ENCODE measurements around the gene SMARCA2.

The SMARCA2 gene

DNA sequence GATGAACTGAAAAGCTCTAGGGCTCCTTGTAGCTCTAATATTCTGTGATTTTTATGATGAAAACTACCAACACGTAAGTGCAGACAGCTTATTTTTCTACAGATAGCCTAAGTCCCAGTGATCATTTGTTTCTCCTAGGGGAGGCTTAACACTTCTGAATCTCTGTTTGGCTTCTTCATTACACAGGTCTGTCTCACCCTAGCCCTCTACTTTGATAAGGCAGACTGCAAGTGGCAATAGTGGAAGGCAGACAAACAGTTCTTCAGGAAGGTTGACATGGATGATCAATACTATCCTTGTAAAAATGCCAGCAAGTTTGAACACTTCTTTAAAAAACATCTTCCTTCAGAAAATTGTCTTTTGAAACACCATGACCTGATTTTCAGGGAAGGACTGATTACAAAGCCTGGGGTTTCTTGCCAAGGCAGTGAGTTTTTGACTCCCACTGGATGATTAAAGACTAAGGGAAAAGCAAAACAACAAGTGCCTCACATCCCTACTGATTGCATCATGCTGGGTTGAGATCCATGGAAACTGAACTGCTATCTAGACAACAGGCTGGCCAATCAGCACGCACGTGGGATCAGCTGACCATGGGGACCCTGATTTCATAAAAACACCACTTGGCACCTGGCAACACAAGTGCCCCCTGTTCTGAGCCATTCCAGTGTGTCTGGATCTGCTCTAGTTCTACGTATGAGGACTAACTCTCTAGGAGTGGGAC lies 212.2 kb downstream of the SMARCA2 start:
- no peak for DNase-seq

DNA sequence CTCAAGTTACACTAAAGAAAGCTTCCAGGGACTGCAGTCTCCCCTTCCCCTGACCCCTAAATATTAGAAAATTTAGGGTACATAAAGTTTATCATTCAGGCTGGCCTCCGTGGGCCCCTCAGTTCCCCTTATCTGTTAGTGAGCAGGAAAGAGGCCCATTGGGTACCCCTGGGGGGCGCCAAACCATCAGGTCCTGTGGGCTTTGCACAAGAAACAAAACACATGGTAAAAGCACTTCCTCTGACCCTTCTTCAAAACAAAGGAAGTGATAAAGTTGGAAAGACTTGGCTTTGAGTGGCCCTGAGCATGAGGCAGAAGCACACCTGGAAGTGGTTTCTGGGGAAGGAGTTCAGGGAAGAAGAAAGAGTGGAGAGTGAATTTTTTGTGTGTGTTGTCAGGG lies 213.0 kb downstream of the SMARCA2 start:
- DNase-seq, result peak; percentile 12

- DNase-seq, result no peak
Observed at GRCh38 chr9:2228641-2229040, 213.5 kb downstream of the SMARCA2 start.

- DNase-seq, result no peak
Observed at GRCh38 chr9:2229109-2229721, 214.1 kb downstream of the SMARCA2 start.

GRCh38 chr9:2230362-2230761 lies 215.2 kb downstream of the SMARCA2 start:
- DNase-seq, result no peak

DNA sequence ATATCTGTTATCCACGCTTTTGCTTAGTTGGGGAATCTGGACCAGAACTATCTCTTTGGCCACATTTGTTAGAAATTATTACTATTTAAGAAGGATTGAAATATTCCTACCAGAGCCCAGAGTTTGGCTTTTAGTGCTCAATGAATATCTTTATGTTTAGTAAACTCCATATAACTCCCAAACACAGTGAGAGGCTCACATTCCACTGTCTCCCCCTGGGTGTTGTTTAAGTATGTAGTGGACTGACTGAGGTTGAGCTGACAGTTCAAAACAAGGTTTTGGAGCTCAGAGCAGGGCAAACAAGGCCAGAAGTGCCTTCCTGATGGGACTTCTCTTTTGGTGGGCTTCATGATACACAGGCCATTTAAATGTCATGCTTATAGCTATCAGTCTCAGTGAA lies 216.0 kb downstream of the SMARCA2 start:
- no peak for DNase-seq

DNA sequence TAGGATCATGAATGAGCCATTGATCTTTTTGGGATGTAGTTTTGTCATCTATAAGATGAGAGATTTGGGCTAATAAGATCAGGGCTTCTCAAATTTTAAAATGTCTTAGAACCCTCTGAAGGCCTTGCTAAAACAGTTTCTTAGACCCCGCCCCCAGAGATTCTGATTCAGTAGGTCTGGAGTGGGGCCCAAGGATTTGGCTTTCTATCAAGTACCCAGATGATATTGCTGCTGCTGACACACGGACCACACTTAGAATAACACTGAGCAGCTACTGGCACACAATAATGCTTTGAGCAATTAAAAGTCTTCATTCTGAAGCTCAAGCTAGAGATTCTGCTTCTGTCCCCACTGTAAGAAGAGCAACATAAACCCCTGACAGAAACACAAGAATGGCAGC lies 216.7 kb downstream of the SMARCA2 start:
- DNase-seq, result no peak

- DNase-seq, result no peak
Observed at GRCh38 chr9:2233274-2233673, 218.1 kb downstream of the SMARCA2 start.

DNA sequence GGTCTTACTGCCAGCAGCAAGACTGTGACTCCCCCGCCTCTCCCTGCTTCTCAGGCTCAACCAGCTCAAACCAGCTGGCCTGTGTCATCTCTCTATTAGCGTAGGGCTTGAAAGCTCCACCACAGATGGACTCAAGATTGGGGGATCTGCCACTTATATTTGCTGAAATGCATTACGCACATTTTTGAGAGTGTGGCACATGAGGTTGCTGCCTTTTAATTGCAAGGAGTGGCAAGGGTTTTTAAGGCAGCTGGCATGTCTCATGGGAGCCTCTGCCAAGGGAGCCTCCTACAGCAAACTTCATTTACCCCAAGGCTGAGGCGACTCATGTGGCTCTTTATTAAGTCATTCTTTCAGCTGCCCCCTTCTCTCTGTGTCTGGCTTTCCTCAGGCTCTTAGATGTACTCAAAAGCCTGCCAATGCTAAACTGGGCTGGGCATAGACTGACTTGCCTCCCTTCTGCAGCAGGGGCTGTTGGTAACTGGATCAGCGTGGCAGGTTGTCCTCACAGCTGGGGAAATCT lies 219.3 kb downstream of the SMARCA2 start:
- DNase-seq, result peak; percentile 62

GRCh38 chr9:2235623-2236022 lies 220.5 kb downstream of the SMARCA2 start:
- DNase-seq, result no peak

GRCh38 chr9:2236850-2237249 lies 221.7 kb downstream of the SMARCA2 start:
- DNase-seq, result no peak

GRCh38 chr9:2241461-2241835 lies 226.3 kb downstream of the SMARCA2 start:
- peak; percentile 49 for DNase-seq

- peak; percentile 84 for DNase-seq
Observed at GRCh38 chr9:2241836-2242741, 226.9 kb downstream of the SMARCA2 start.

GRCh38 chr9:2242831-2243330 lies 227.7 kb downstream of the SMARCA2 start:
- DNase-seq, result no peak

All from NCI-H1694 treated with DMSO at 0.1 percent for 48 hours (cell line).